ENCODE data around the gene SHTN1. TPM values are rescaled to one million over a fixed set of nuclear protein-coding genes. Genes with fewer than 3 reads are reported as not detected.

The SHTN1 gene
- total RNA-seq, 1 donor from 2014 or later, result 106 TPM

DNA sequence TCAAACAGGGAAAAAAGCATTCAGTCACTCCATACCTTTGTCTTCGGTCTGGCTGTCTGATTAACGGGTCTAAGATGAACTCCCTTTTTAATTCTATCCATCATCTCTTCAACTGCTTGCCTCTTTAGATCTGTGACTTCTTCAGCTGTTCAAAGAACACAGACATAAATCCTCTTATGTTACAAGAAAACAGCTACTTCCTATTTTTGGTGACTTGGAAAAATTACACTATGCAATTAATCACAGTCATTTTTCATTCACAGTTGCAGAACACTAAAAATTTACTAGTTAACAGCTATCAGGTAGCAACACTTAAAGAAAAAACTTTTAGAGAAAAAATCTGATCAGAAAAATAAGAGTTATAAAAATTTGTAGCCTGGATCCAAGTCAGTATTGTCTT is 89.6 kb downstream of the SHTN1 start:
- peaks cover 35% of the 10 kb centered on the region for H3K36me3 Mint-ChIP-seq (ENCODE audit: low read depth, unreplicated experiment)
- DNase-seq (ENCODE audit: low spot score), result no peak
- no peaks in the 10 kb centered on the region for H3K9me3 Mint-ChIP-seq (ENCODE audit: unreplicated experiment)
- no peak overlapping the region for H3K4me3 Mint-ChIP-seq (ENCODE audit: unreplicated experiment)
- no peaks in the 10 kb centered on the region for H3K4me1 Mint-ChIP-seq (ENCODE audit: unreplicated experiment)
- H3K27me3 Mint-ChIP-seq (ENCODE audit: unreplicated experiment), result no peaks in the 10 kb centered on the region
- TF ChIP-seq, protein P1, sequence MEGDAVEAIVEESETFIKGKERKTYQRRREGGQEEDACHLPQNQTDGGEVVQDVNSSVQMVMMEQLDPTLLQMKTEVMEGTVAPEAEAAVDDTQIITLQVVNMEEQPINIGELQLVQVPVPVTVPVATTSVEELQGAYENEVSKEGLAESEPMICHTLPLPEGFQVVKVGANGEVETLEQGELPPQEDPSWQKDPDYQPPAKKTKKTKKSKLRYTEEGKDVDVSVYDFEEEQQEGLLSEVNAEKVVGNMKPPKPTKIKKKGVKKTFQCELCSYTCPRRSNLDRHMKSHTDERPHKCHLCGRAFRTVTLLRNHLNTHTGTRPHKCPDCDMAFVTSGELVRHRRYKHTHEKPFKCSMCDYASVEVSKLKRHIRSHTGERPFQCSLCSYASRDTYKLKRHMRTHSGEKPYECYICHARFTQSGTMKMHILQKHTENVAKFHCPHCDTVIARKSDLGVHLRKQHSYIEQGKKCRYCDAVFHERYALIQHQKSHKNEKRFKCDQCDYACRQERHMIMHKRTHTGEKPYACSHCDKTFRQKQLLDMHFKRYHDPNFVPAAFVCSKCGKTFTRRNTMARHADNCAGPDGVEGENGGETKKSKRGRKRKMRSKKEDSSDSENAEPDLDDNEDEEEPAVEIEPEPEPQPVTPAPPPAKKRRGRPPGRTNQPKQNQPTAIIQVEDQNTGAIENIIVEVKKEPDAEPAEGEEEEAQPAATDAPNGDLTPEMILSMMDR (IDR thresholded peaks at IDR 0.05; ENCODE audit: unreplicated experiment), result no peak
- H3K27ac Mint-ChIP-seq (ENCODE audit: unreplicated experiment), result no peak overlapping the region

GRCh38 chr10:116913695-116914094 is 91.3 kb downstream of the SHTN1 start:
- Mint-ChIP-seq H3K27me3 (ENCODE audit: unreplicated experiment) (no peaks in the 10 kb centered on the region), H3K27ac (ENCODE audit: unreplicated experiment) (no peak overlapping the region), H3K36me3 (ENCODE audit: low read depth, unreplicated experiment) (peaks cover 34% of the 10 kb centered on the region), H3K4me1 (ENCODE audit: unreplicated experiment) (no peaks in the 10 kb centered on the region), H3K9me3 (ENCODE audit: unreplicated experiment) (no peaks in the 10 kb centered on the region), H3K4me3 (ENCODE audit: unreplicated experiment) (no peak overlapping the region)
- TF ChIP-seq, protein P1 (IDR thresholded peaks at IDR 0.05; ENCODE audit: unreplicated experiment), result no peak
- no peak for DNase-seq (ENCODE audit: low spot score)

GRCh38 chr10:116912162-116912561 is 92.8 kb downstream of the SHTN1 start:
- H3K9me3 Mint-ChIP-seq (ENCODE audit: unreplicated experiment), result no peaks in the 10 kb centered on the region
- no peak for DNase-seq (ENCODE audit: low spot score)
- H3K4me1 Mint-ChIP-seq (ENCODE audit: unreplicated experiment), result no peaks in the 10 kb centered on the region
- no peak overlapping the region for H3K27ac Mint-ChIP-seq (ENCODE audit: unreplicated experiment)
- TF ChIP-seq, protein P1 (IDR thresholded peaks at IDR 0.05; ENCODE audit: unreplicated experiment), result no peak
- peaks cover 34% of the 10 kb centered on the region for H3K36me3 Mint-ChIP-seq (ENCODE audit: low read depth, unreplicated experiment)
- no peaks in the 10 kb centered on the region for H3K27me3 Mint-ChIP-seq (ENCODE audit: unreplicated experiment)
- H3K4me3 Mint-ChIP-seq (ENCODE audit: unreplicated experiment), result no peak overlapping the region

DNA sequence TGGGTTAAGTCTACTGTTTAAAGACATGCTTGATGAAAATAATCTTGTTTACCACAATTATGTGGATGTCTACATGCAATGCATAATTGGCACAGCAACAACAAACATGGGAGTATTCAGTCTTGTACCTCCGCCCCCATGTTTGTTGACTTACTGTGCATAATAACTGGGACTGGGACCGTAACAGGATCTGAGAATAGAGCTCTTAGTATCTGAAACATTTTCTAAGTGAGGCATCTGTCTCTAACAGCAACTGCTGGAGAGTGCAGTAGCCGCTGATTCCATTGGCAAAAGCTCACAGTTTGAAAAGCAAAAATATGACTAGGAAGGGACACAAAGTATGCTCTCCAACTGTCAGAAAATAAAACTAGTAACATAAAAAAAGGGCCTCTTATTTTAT is 94.1 kb downstream of the SHTN1 start:
- no peaks in the 10 kb centered on the region for H3K9me3 Mint-ChIP-seq (ENCODE audit: unreplicated experiment)
- no peaks in the 10 kb centered on the region for H3K27me3 Mint-ChIP-seq (ENCODE audit: unreplicated experiment)
- peaks cover 34% of the 10 kb centered on the region for H3K36me3 Mint-ChIP-seq (ENCODE audit: low read depth, unreplicated experiment)
- no peak overlapping the region for H3K27ac Mint-ChIP-seq (ENCODE audit: unreplicated experiment)
- TF ChIP-seq, protein P1 (IDR thresholded peaks at IDR 0.05; ENCODE audit: unreplicated experiment), result no peak
- DNase-seq (ENCODE audit: low spot score), result no peak
- H3K4me1 Mint-ChIP-seq (ENCODE audit: unreplicated experiment), result no peaks in the 10 kb centered on the region
- H3K4me3 Mint-ChIP-seq (ENCODE audit: unreplicated experiment), result no peak overlapping the region

GRCh38 chr10:116909307-116909706 is 95.7 kb downstream of the SHTN1 start:
- Mint-ChIP-seq H3K9me3 (ENCODE audit: unreplicated experiment) (no peaks in the 10 kb centered on the region), H3K4me1 (ENCODE audit: unreplicated experiment) (no peaks in the 10 kb centered on the region), H3K4me3 (ENCODE audit: unreplicated experiment) (no peak overlapping the region), H3K27me3 (ENCODE audit: unreplicated experiment) (no peaks in the 10 kb centered on the region), H3K27ac (ENCODE audit: unreplicated experiment) (no peak overlapping the region), H3K36me3 (ENCODE audit: low read depth, unreplicated experiment) (peaks cover 28% of the 10 kb centered on the region)
- DNase-seq (ENCODE audit: low spot score), result no peak
- TF ChIP-seq, protein P1 (IDR thresholded peaks at IDR 0.05; ENCODE audit: unreplicated experiment), result no peak
